GM18867 (cell line): Measurements from ENCODE around the gene CFAP61.
A peak's percentile ranks its signal among the peaks of the same experiment; 100 is the strongest.

Experiments
- ATAC-seq: cut with Tn5 transposase; IDR thresholded peaks from one replicate; pipeline ENCODE4 v1.9.1; 2021; ENCODE audit warnings: mild to moderate bottlenecking, moderate library complexity; ENCODE audit not compliant: unreplicated experiment

The CFAP61 gene

GRCh38 chr20:20027284-20027683 is 25.0 kb upstream of the CFAP61 start:
- no peak for ATAC-seq

- ATAC-seq = no peak
These were observed 20.5 kb upstream of the CFAP61 start for GRCh38 chr20:20031790-20032189.

- no peak for ATAC-seq
These were observed 17.8 kb upstream of the CFAP61 start for GRCh38 chr20:20034486-20034885.

- ATAC-seq = no peak
These were observed 15.6 kb upstream of the CFAP61 start for GRCh38 chr20:20036756-20037155.

- ATAC-seq = no peak
These were observed 14.4 kb upstream of the CFAP61 start for GRCh38 chr20:20037960-20038359.

- ATAC-seq = no peak
These were observed 13.7 kb upstream of the CFAP61 start for GRCh38 chr20:20038586-20038985.

- no peak for ATAC-seq
These were observed 12.5 kb upstream of the CFAP61 start for GRCh38 chr20:20039752-20040387.

- ATAC-seq = no peak
These were observed 612 bp upstream of the CFAP61 start for GRCh38 chr20:20051767-20052073.

GRCh38 chr20:20060234-20060998 is 8.1 kb downstream of the CFAP61 start:
- ATAC-seq = peak; percentile 81

- no peak for ATAC-seq
These were observed 11.8 kb downstream of the CFAP61 start for GRCh38 chr20:20063941-20064702.

- no peak for ATAC-seq
These were observed 13.0 kb downstream of the CFAP61 start for GRCh38 chr20:20065361-20065760.

- ATAC-seq = no peak
These were observed 18.8 kb downstream of the CFAP61 start for GRCh38 chr20:20070871-20071726.

- ATAC-seq = no peak
These were observed 21.6 kb downstream of the CFAP61 start for GRCh38 chr20:20073801-20074371.

GRCh38 chr20:20075032-20075431 is 22.7 kb downstream of the CFAP61 start:
- ATAC-seq = no peak

GRCh38 chr20:20076297-20077065 is 24.1 kb downstream of the CFAP61 start:
- no peak for ATAC-seq

- ATAC-seq = no peak
These were observed 25.7 kb downstream of the CFAP61 start for GRCh38 chr20:20078041-20078440.

GRCh38 chr20:20079102-20079784 is 26.9 kb downstream of the CFAP61 start:
- ATAC-seq = no peak

- ATAC-seq = peak; percentile 51
These were observed 31.5 kb downstream of the CFAP61 start for GRCh38 chr20:20083807-20084206.

- no peak for ATAC-seq
These were observed 32.0 kb downstream of the CFAP61 start for GRCh38 chr20:20084296-20084752.
